DOHH2 (cell line): ENCODE measurements around the gene SLC5A9.

ENCODE experiments used
- CTCF ChIP-seq: fragments of 200-600 bp; sonication (generic); IDR thresholded peaks from one replicate; pipeline ENCODE4 v1.5.1; 2014; ENCODE audit warnings: antibody characterized with exemption, mild to moderate bottlenecking, low read depth, low read length; ENCODE audit not compliant: poor library complexity, severe bottlenecking
- EZH2phosphoT487 ChIP-seq: fragments of 200-600 bp; sonication (generic); IDR thresholded peaks from 2 replicates; pipeline ENCODE4 v1.6.1; 2017; ENCODE audit warnings: borderline replicate concordance, mild to moderate bottlenecking, antibody characterized with exemption, low read length, moderate library complexity, mixed read lengths

GRCh38 chr1:48258106-48258505 is 35.6 kb downstream of the SLC5A9 start:
- TF ChIP-seq CTCF = no peak
- no peak for TF ChIP-seq EZH2phosphoT487
